DND-41 (cell line): Measurements from ENCODE around the gene TMEM266.

Source experiments
- EZH2 ChIP-seq: IDR thresholded peaks from 3 replicates; pipeline ENCODE4 v1.6.1; 2012; ENCODE audit warnings: borderline replicate concordance, low read depth, mild to moderate bottlenecking, moderate library complexity, low read length, inconsistent platforms; ENCODE audit not compliant: severe bottlenecking
- TF ChIP-seq, protein P1 (sequence below): IDR thresholded peaks from 2 replicates; pipeline ENCODE4 v1.5.1; 2012; ENCODE audit warnings: borderline replicate concordance, low read length, moderate library complexity, mild to moderate bottlenecking; ENCODE audit not compliant: poor library complexity, severe bottlenecking; ENCODE audit errors: extremely low read depth

DNA sequence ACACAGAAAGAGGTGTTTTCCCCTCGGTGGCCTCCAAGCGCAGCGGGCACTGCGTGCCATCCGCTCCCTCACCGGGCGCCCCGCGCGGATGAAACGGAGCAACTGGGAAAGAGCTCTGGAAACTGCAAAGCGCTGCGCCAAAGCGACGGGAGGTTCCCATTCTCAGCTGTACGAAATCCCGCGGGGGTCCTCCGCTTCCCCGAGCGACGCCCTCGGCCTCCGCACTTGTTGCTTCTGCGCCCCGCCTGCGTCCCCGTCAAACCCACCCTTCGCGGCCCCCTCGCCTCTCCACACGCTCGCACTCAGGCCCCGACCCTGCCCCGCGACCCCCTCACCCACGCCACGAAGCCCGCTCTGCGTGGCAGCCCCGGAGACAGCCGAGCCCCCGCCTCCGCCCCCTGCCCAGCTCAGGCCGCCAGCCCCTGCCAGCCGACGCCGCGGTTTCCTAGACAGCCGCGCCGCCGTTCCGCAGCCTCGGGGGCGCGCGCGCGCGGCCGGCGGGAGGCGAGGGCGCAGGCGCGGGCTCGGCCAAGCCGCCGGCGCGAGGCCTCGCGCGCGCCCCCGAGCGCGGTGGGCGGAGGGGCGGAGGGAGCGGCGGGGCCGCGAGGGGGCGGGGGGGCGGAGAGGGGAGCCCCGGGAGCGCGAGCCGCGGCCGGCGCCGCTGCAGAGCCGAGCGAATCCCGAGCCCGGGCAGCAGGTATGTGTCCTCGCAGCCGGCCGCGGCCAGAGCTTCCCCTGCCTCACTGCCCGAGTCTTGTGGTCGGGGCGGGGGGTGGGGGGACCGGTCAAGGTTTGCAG is at the start of gene TMEM266:
- TF ChIP-seq, protein P1, sequence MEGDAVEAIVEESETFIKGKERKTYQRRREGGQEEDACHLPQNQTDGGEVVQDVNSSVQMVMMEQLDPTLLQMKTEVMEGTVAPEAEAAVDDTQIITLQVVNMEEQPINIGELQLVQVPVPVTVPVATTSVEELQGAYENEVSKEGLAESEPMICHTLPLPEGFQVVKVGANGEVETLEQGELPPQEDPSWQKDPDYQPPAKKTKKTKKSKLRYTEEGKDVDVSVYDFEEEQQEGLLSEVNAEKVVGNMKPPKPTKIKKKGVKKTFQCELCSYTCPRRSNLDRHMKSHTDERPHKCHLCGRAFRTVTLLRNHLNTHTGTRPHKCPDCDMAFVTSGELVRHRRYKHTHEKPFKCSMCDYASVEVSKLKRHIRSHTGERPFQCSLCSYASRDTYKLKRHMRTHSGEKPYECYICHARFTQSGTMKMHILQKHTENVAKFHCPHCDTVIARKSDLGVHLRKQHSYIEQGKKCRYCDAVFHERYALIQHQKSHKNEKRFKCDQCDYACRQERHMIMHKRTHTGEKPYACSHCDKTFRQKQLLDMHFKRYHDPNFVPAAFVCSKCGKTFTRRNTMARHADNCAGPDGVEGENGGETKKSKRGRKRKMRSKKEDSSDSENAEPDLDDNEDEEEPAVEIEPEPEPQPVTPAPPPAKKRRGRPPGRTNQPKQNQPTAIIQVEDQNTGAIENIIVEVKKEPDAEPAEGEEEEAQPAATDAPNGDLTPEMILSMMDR, result no peak
- TF ChIP-seq EZH2, result no peak
